ENCODE data around the gene PAX5. TPM values are rescaled to one million over a fixed set of nuclear protein-coding genes. Genes with fewer than 3 reads are reported as not detected.

Gene PAX5
- total and polyA plus RNA-seq, 2 of the 13 experiments (the other 11 are each of a cell fraction or from before 2014, with no cell fraction given): not detected

DNA sequence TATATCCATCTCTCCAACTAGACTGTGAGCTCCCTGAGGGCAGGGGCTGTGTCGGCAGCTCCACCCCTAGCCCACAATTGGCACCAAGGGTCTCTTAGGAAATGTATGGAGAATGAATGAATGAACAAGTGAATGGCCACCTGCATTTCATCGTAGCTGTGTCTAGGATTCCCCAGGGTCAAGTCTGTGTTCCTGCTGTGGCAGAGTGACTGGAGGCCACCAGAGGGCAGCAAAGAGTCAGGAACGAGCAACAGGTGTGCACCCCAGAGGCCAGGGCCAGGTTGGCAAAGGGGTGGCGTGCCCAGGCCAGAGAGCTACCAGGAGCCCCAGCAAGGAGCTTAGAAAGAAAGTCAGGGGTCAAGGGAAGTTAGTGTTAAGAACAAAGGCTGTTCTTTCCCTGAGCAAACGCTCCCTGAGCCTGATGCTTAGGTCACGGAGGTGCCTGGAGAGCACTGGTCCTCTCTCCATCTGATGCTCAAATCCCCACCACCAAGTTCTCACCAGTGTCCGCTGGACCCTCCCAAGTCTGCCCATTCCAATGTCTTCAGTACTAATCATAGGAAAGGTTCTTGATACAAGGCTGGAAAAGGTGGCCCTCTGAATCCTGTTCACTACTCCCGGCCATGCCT, 160.7 kb downstream of the PAX5 start:
- H2AFZ ChIP-seq (ENCODE audit: low read length): no peak overlapping the region
- no peaks in the 10 kb centered on the region for H3K36me3 ChIP-seq (replicated peaks in 1 of 2; ENCODE audit: control insufficient read depth in 1 of 2, insufficient read depth in 2 of 2, low read length in 2 of 2)
- POLR2A ChIA-PET: no interaction called here
- ATAC-seq: peak; percentile 89
- H4K20me1 ChIP-seq (ENCODE audit: insufficient read depth, low read length): no peaks in the 10 kb centered on the region
- CTCF ChIA-PET (ENCODE audit: low intra/inter-chr PET ratio, low total read pairs): interaction anchor here (0.7 to 2.6 kb wide), 5 partner anchors 11 to 123 kb away, joined by 3 to 19 read pairs (median 6); no protein-coding TSS in a partner anchor
- intact Hi-C loops (cut with micrococcal nuclease; ENCODE audit: unreplicated experiment) (loop anchor here (5.0 kb wide), 2 partner anchors 99 to 119 kb away; no protein-coding TSS in a partner anchor), in situ Hi-C loops (cut with HindIII; ENCODE audit: extremely low pct_ligation_motif_present, low pct_unique_long_range_greater_than_20kb) (no loop called here)
- BruUV-seq (replicated peaks): no TSS peak
- DNase-seq (ENCODE audit: low spot score): peak; percentile 62
- no peak overlapping the region for H3K4me2 ChIP-seq (ENCODE audit: low read depth, low read length)
- H3K27me3 ChIP-seq (ENCODE audit: control insufficient read depth in 1 of 2, insufficient read depth in 2 of 2, low read length in 2 of 2): peaks cover 3 to 50% of the 10 kb centered on the region in 2 experiments; a peak in 4 of 5 replicates
- H3K79me2 ChIP-seq (ENCODE audit: insufficient read depth, low read length): no peaks in the 10 kb centered on the region
- peaks cover 5% of the 10 kb centered on the region; the same call in 1 of the 2 replicates for H3K9me3 ChIP-seq (ENCODE audit: low read length)
- 34% methylated on average over 8 of the region's 8 CpGs for WGBS (ENCODE audit: low lambda C conversion rate)
- peak; percentile 60 for FAIRE-seq
- no peak overlapping the region for H3K9ac ChIP-seq (ENCODE audit: insufficient read depth, low read depth, low read length)
- no peak overlapping the region for H3K4me3 ChIP-seq (replicated peaks in 1 of 3; ENCODE audit: insufficient read depth in 1 of 3, low read depth in 2 of 3, low read length in 3 of 3)
- H3K4me1 ChIP-seq (ENCODE audit: insufficient read depth, low read length): peaks cover 39% of the 10 kb centered on the region
- no peak overlapping the region for H3K27ac ChIP-seq (ENCODE audit: extremely low read length, insufficient read depth, low read length)
- TF ChIP-seq MED1 (CRISPR knock-in tag; IDR thresholded peaks at IDR 0.05) (0 out of 2 replicates have a peak, but pooled peaks have one; percentile 19), ZBTB26 (CRISPR knock-in tag; IDR thresholded peaks at IDR 0.05; ENCODE audit: borderline replicate concordance) (0 out of 2 replicates have a peak, but pooled peaks have one; percentile 27), TCF7 (IDR thresholded peaks at IDR 0.05; ENCODE audit: low read depth) (no peak), KAT2B (IDR thresholded peaks at IDR 0.05; ENCODE audit: borderline replicate concordance, low read depth, low read length) (no peak), ESRRA (CRISPR knock-in tag; IDR thresholded peaks at IDR 0.05; ENCODE audit: low read depth) (no peak), ZNF788 (CRISPR knock-in tag; IDR thresholded peaks at IDR 0.05; ENCODE audit: borderline replicate concordance) (no peak), CENPBD1 (CRISPR knock-in tag; IDR thresholded peaks at IDR 0.05; ENCODE audit: borderline replicate concordance, low read depth) (no peak), AKAP8 (CRISPR knock-in tag; IDR thresholded peaks at IDR 0.05) (no peak), SMC3 (IDR thresholded peaks at IDR 0.05; ENCODE audit: low read length) (peak; percentile 70), RCOR2 (CRISPR knock-in tag; IDR thresholded peaks at IDR 0.05) (no peak), ZNF235 (CRISPR knock-in tag; IDR thresholded peaks at IDR 0.05; ENCODE audit: borderline replicate concordance) (no peak), PAWR (CRISPR knock-in tag; IDR thresholded peaks at IDR 0.05; ENCODE audit: borderline replicate concordance) (no peak), FOSL2 (CRISPR knock-in tag; IDR thresholded peaks at IDR 0.05) (peak; percentile 6; the same call in 1 of the 2 replicates), HOXA5 (CRISPR knock-in tag; IDR thresholded peaks at IDR 0.05) (no peak), TARDBP (CRISPR knock-in tag; IDR thresholded peaks at IDR 0.05) (0 out of 2 replicates have a peak, but pooled peaks have one; percentile 35), SP5 (CRISPR knock-in tag; IDR thresholded peaks at IDR 0.05; ENCODE audit: borderline replicate concordance, low read depth) (no peak), JARID2 (CRISPR knock-in tag; IDR thresholded peaks at IDR 0.05; ENCODE audit: insufficient replicate concordance) (no peak), ZNF207 (IDR thresholded peaks at IDR 0.05; ENCODE audit: borderline replicate concordance) (no peak), SMARCC2 (IDR thresholded peaks at IDR 0.05) (no peak)
- TF ChIP-seq, protein P1, sequence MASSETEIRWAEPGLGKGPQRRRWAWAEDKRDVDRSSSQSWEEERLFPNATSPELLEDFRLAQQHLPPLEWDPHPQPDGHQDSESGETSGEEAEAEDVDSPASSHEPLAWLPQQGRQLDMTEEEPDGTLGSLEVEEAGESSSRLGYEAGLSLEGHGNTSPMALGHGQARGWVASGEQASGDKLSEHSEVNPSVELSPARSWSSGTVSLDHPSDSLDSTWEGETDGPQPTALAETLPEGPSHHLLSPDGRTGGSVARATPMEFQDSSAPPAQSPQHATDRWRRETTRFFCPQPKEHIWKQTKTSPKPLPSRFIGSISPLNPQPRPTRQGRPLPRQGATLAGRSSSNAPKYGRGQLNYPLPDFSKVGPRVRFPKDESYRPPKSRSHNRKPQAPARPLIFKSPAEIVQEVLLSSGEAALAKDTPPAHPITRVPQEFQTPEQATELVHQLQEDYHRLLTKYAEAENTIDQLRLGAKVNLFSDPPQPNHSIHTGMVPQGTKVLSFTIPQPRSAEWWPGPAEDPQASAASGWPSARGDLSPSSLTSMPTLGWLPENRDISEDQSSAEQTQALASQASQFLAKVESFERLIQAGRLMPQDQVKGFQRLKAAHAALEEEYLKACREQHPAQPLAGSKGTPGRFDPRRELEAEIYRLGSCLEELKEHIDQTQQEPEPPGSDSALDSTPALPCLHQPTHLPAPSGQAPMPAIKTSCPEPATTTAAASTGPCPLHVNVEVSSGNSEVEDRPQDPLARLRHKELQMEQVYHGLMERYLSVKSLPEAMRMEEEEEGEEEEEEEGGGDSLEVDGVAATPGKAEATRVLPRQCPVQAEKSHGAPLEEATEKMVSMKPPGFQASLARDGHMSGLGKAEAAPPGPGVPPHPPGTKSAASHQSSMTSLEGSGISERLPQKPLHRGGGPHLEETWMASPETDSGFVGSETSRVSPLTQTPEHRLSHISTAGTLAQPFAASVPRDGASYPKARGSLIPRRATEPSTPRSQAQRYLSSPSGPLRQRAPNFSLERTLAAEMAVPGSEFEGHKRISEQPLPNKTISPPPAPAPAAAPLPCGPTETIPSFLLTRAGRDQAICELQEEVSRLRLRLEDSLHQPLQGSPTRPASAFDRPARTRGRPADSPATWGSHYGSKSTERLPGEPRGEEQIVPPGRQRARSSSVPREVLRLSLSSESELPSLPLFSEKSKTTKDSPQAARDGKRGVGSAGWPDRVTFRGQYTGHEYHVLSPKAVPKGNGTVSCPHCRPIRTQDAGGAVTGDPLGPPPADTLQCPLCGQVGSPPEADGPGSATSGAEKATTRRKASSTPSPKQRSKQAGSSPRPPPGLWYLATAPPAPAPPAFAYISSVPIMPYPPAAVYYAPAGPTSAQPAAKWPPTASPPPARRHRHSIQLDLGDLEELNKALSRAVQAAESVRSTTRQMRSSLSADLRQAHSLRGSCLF (CRISPR knock-in tag; IDR thresholded peaks at IDR 0.05; ENCODE audit: borderline replicate concordance): no peak

Data from HepG2 (cell line).